Lung (tissue), 12 donors: ENCODE results near the gene CHI3L1. TPM values are rescaled to one million over a fixed set of nuclear protein-coding genes. Genes with fewer than 3 reads are reported as not detected.

Source experiments
- ATAC-seq: fragments of 200-7000 bp; cut with Tn5 transposase; one replicate; pipeline ENCODE4 v1.9.1; 2020; ENCODE audit warnings: moderate number of reproducible peaks; ENCODE audit not compliant: insufficient read depth, low FRiP score
- DNase-seq, 3 donors: peaks; one replicate each; pipeline ENCODE4 v3.0.0-alpha.2; 2013 to 2017
- H3K27ac ChIP-seq, 2 donors: one replicate each; pipeline ENCODE4 v1.5.1; 2013; ENCODE audit warnings: mild to moderate bottlenecking in 2 of 2, moderate library complexity in 2 of 2, control low read depth in 1 of 2, inconsistent platforms in 1 of 2, low read depth in 1 of 2, low read length in 1 of 2
- H3K27me3 ChIP-seq, 3 donors: one replicate each; pipeline ENCODE4 v1.5.1; 2013; ENCODE audit warnings: low read length in 2 of 3; ENCODE audit not compliant: control insufficient read depth in 3 of 3, insufficient read depth in 3 of 3
- H3K36me3 ChIP-seq, 4 donors: one replicate each; pipeline ENCODE4 v1.5.1; 2013; ENCODE audit warnings: low read length in 4 of 4, mild to moderate bottlenecking in 1 of 4, moderate library complexity in 1 of 4; ENCODE audit not compliant: control insufficient read depth in 4 of 4, insufficient read depth in 4 of 4
- H3K4me1 ChIP-seq, 5 donors: one replicate each; pipeline ENCODE4 v1.5.1; 2013; ENCODE audit warnings: low read length in 5 of 5, mild to moderate bottlenecking in 2 of 5, moderate library complexity in 1 of 5; ENCODE audit not compliant: control insufficient read depth in 5 of 5, insufficient read depth in 5 of 5
- H3K4me3 ChIP-seq: one replicate; pipeline ENCODE4 v1.5.1; 2013; ENCODE audit warnings: mild to moderate bottlenecking, control low read depth, moderate library complexity
- H3K9ac ChIP-seq, 2 donors: one replicate each; pipeline ENCODE4 v1.5.1; 2013; ENCODE audit warnings: low read length in 2 of 2, control low read depth in 1 of 2; ENCODE audit not compliant: insufficient read depth in 1 of 2
- H3K9me3 ChIP-seq, 4 donors: one replicate each; pipeline ENCODE4 v1.5.1; 2013; ENCODE audit warnings: low read length in 3 of 4, mild to moderate bottlenecking in 1 of 4, moderate library complexity in 1 of 4; ENCODE audit not compliant: control insufficient read depth in 4 of 4, insufficient read depth in 3 of 4
- WGBS, 2 donors: extraction: QIAGEN DNeasy Blood & Tissue Kit; methylation state at CpG; one replicate each; pipeline ENCODE4 v1.1.7; 2013; 5-methylcytosine and 5-hydroxymethylcytosine counted together
- polyA plus RNA-seq, 2 donors: library from polyadenylated mRNA; stranded (reverse); fragments of 200-250 nt; gene quantifications; one replicate each; pipeline ENCODE4 v1.2.1, GENCODE V29; 2013
- total RNA-seq, 2 donors: library from RNA; depleted of rRNA in 1 of 2; stranded (reverse); fragments of >200 nt in 1 of 2; gene quantifications; one replicate each; pipeline ENCODE4 v1.2.1, GENCODE V29; 2014 to 2021
- TF ChIP-seq, protein P1 (sequence below): IDR thresholded peaks from 2 replicates; pipeline ENCODE4 v1.5.1; 2012; ENCODE audit warnings: mild to moderate bottlenecking; ENCODE audit errors: control extremely low read depth, extremely low read depth
- donor health status: control.
- donor health status: control.
- donor health status: Bipolar disorder and iron deficiency.
- donor health status: healthy.
- donor health status: DM: yes; HTN: yes; CAD: no.

CHI3L1 gene
- total and polyA plus RNA-seq, 4 donors: 46.4 to 169 (median 110) TPM

DNA sequence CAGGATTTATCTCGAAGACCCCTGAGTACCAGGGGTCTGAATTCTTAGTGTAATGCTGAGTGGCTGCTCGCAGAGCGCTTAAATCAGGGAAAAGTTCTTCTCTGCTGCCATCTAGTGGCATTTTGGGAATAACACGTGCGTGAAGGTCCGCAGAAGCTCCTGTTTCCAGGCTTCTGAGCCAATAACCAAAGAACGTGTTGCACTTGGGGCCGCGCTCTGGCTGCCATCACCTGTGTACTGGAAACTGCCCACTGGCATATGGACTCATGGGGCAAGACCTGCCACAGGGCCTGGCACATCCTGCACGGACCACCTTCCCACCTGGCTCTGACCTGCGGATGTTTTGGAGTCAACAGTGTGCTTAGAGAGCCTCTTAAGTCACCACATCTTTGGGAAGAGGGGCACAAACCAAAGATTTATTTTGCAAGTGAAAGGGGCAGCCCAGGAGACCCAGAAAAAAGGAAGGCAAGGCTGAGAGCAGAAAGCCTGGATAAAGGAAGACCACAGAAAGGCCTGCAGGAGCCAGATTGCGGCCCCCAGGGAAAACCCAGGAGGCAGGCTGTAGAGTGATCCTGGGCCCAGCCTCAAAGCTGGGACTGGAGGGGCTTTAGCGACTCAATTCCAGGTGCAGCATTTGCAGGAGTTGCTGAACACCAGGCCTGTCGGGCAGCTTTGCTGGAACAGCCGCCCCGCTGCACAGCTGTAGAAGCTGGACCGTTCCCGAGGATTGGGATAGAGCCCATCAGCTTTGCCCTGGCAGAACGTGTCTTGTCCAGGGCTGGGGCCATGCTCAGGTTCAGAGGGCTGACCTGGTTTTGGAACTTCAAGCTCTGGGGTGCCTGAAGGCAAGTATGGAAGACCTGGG lies 30.0 kb upstream of the CHI3L1 start:
- ATAC-seq: peak; percentile 64
- peak; percentile 79 to 89 (median 84) for DNase-seq
- peaks cover 0 to 22% (median 2%) of the 10 kb centered on the region in 3 donors for H3K27me3 ChIP-seq
- no peaks in the 10 kb centered on the region for H3K4me1 ChIP-seq
- no peak overlapping the region for H3K4me3 ChIP-seq
- H3K9me3 ChIP-seq: no peaks in the 10 kb centered on the region
- 34 to 35% methylated on average over 19 of the region's 19 CpGs for WGBS, 2 donors
- no peaks in the 10 kb centered on the region for H3K36me3 ChIP-seq
- H3K9ac ChIP-seq: no peak overlapping the region
- TF ChIP-seq, protein P1, sequence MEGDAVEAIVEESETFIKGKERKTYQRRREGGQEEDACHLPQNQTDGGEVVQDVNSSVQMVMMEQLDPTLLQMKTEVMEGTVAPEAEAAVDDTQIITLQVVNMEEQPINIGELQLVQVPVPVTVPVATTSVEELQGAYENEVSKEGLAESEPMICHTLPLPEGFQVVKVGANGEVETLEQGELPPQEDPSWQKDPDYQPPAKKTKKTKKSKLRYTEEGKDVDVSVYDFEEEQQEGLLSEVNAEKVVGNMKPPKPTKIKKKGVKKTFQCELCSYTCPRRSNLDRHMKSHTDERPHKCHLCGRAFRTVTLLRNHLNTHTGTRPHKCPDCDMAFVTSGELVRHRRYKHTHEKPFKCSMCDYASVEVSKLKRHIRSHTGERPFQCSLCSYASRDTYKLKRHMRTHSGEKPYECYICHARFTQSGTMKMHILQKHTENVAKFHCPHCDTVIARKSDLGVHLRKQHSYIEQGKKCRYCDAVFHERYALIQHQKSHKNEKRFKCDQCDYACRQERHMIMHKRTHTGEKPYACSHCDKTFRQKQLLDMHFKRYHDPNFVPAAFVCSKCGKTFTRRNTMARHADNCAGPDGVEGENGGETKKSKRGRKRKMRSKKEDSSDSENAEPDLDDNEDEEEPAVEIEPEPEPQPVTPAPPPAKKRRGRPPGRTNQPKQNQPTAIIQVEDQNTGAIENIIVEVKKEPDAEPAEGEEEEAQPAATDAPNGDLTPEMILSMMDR: peak; percentile 62
- no peak overlapping the region for H3K27ac ChIP-seq

DNA sequence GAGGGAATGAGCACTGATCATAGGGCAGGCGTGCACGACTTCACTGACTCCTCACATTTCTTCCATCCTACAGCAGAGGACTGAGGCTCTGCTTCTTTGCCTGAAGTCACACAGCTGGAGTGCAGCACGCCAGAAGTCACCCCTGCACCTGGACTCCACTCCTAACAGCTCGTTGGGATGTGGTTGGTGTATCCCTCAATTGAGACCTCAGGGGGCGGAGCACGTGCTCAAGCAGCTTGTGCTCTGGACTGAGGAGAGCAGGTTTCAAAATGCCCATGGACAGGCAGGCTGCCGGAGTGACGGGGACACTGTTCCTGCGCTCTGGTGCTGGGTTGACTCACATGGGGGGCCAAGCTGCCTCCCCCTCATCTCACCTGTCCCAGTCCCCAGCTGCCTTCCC lies 29.1 kb upstream of the CHI3L1 start:
- peak in 1 of 3 donors; percentile 15 for DNase-seq
- Histone ChIP-seq H3K4me3 (no peak overlapping the region), H3K27me3 (peaks cover 0 to 21% (median 2%) of the 10 kb centered on the region in 3 donors), H3K9ac (no peak overlapping the region), H3K4me1 (no peaks in the 10 kb centered on the region), H3K36me3 (no peaks in the 10 kb centered on the region), H3K27ac (no peak overlapping the region), H3K9me3 (no peaks in the 10 kb centered on the region)
- WGBS, 2 donors: 65 to 78% methylated on average over 9 of the region's 9 CpGs
- TF ChIP-seq, protein P1: no peak
- no peak for ATAC-seq

DNA sequence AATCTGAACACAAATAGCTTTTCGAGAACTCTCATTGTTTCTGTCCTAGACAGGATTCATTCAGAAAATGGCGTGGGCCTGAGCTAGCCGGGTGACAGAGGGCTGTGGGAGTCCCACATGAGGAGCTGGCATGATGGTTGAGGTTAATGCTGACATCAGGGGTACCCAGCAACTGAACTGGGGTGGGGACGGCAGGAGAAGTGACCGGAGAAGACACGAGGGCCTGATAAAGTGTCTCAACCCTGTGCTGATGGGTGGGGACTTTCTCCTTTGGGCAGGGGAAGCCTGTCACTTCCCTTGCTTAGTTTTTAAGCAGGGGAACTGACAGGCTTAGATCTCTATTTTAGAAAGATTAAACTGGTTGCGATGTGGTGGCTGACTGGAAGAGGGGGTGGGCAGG lies 28.4 kb upstream of the CHI3L1 start:
- Histone ChIP-seq H3K36me3 (no peaks in the 10 kb centered on the region), H3K27ac (no peak overlapping the region), H3K4me1 (no peaks in the 10 kb centered on the region), H3K27me3 (peaks cover 0 to 19% (median 7%) of the 10 kb centered on the region in 3 donors), H3K4me3 (no peak overlapping the region), H3K9me3 (no peaks in the 10 kb centered on the region), H3K9ac (no peak overlapping the region)
- DNase-seq (no peak), ATAC-seq (no peak)
- TF ChIP-seq, protein P1: no peak
- 58 to 72% methylated on average over 7 of the region's 7 CpGs for WGBS, 2 donors
